ENCODE data around the gene NANP.

Gene NANP

GRCh38 chr20:25576783-25577530 is 46.9 kb downstream of the NANP start:
- Histone ChIP-seq H3K36me3 (ENCODE audit: control insufficient read depth, insufficient read depth, low read length) (no peaks in the 10 kb centered on the region), H3K9ac (ENCODE audit: low read length) (no peak overlapping the region), H3K27ac (ENCODE audit: low read depth, low read length) (no peak overlapping the region), H3K4me3 (ENCODE audit: low read length) (no peak overlapping the region), H3K27me3 (ENCODE audit: control insufficient read depth, insufficient read depth, low read length) (no peaks in the 10 kb centered on the region), H3K4me1 (ENCODE audit: control insufficient read depth, insufficient read depth, low read length) (no peaks in the 10 kb centered on the region)

- H3K27ac ChIP-seq (ENCODE audit: low read depth, low read length), result no peak overlapping the region
- H3K4me3 ChIP-seq (ENCODE audit: low read length), result no peak overlapping the region
- H3K27me3 ChIP-seq (ENCODE audit: control insufficient read depth, insufficient read depth, low read length), result no peaks in the 10 kb centered on the region
- H3K36me3 ChIP-seq (ENCODE audit: control insufficient read depth, insufficient read depth, low read length), result no peaks in the 10 kb centered on the region
- no peaks in the 10 kb centered on the region for H3K4me1 ChIP-seq (ENCODE audit: control insufficient read depth, insufficient read depth, low read length)
- H3K9ac ChIP-seq (ENCODE audit: low read length), result no peak overlapping the region
Observed at GRCh38 chr20:25574411-25574810, 49.4 kb downstream of the NANP start.

GRCh38 chr20:25573288-25574251 is 50.2 kb downstream of the NANP start:
- Histone ChIP-seq H3K4me1 (ENCODE audit: control insufficient read depth, insufficient read depth, low read length) (no peaks in the 10 kb centered on the region), H3K36me3 (ENCODE audit: control insufficient read depth, insufficient read depth, low read length) (no peaks in the 10 kb centered on the region), H3K9ac (ENCODE audit: low read length) (no peak overlapping the region), H3K27ac (ENCODE audit: low read depth, low read length) (no peak overlapping the region), H3K27me3 (ENCODE audit: control insufficient read depth, insufficient read depth, low read length) (no peaks in the 10 kb centered on the region), H3K4me3 (ENCODE audit: low read length) (no peak overlapping the region)

- Histone ChIP-seq H3K36me3 (ENCODE audit: control insufficient read depth, insufficient read depth, low read length) (no peaks in the 10 kb centered on the region), H3K27ac (ENCODE audit: low read depth, low read length) (no peak overlapping the region), H3K27me3 (ENCODE audit: control insufficient read depth, insufficient read depth, low read length) (no peaks in the 10 kb centered on the region), H3K4me3 (ENCODE audit: low read length) (no peak overlapping the region), H3K9ac (ENCODE audit: low read length) (no peak overlapping the region), H3K4me1 (ENCODE audit: control insufficient read depth, insufficient read depth, low read length) (no peaks in the 10 kb centered on the region)
Observed at GRCh38 chr20:25571817-25572216, 52.0 kb downstream of the NANP start.

- H3K4me3 ChIP-seq (ENCODE audit: low read length), result no peak overlapping the region
Observed at GRCh38 chr20:25571240-25571639, 52.6 kb downstream of the NANP start.

GRCh38 chr20:25570148-25570530 is 53.7 kb downstream of the NANP start:
- H3K9ac ChIP-seq (ENCODE audit: low read length), result no peak overlapping the region
- H3K36me3 ChIP-seq (ENCODE audit: control insufficient read depth, insufficient read depth, low read length), result no peaks in the 10 kb centered on the region
- H3K4me3 ChIP-seq (ENCODE audit: low read length), result no peak overlapping the region
- no peaks in the 10 kb centered on the region for H3K27me3 ChIP-seq (ENCODE audit: control insufficient read depth, insufficient read depth, low read length)
- no peaks in the 10 kb centered on the region for H3K4me1 ChIP-seq (ENCODE audit: control insufficient read depth, insufficient read depth, low read length)
- H3K27ac ChIP-seq (ENCODE audit: low read depth, low read length), result no peak overlapping the region

More at GRCh38 chr20:25571240-25571639, 52.6 kb downstream of the NANP start:
- no peaks in the 10 kb centered on the region for H3K36me3 ChIP-seq (ENCODE audit: control insufficient read depth, insufficient read depth, low read length)
- H3K27me3 ChIP-seq (ENCODE audit: control insufficient read depth, insufficient read depth, low read length), result no peaks in the 10 kb centered on the region
- H3K4me1 ChIP-seq (ENCODE audit: control insufficient read depth, insufficient read depth, low read length), result no peaks in the 10 kb centered on the region
- H3K9ac ChIP-seq (ENCODE audit: low read length), result no peak overlapping the region
- no peak overlapping the region for H3K27ac ChIP-seq (ENCODE audit: low read depth, low read length)

GRCh38 chr20:25567286-25567685 is 56.5 kb downstream of the NANP start:
- Histone ChIP-seq H3K36me3 (ENCODE audit: control insufficient read depth, insufficient read depth, low read length) (no peaks in the 10 kb centered on the region), H3K4me3 (ENCODE audit: low read length) (no peak overlapping the region)

GRCh38 chr20:25566821-25567220 is 57.0 kb downstream of the NANP start:
- H3K36me3 ChIP-seq (ENCODE audit: control insufficient read depth, insufficient read depth, low read length), result no peaks in the 10 kb centered on the region
- H3K27me3 ChIP-seq (ENCODE audit: control insufficient read depth, insufficient read depth, low read length), result no peaks in the 10 kb centered on the region
- no peak overlapping the region for H3K4me3 ChIP-seq (ENCODE audit: low read length)
- H3K27ac ChIP-seq (ENCODE audit: low read depth, low read length), result no peak overlapping the region
- no peak overlapping the region for H3K9ac ChIP-seq (ENCODE audit: low read length)
- no peaks in the 10 kb centered on the region for H3K4me1 ChIP-seq (ENCODE audit: control insufficient read depth, insufficient read depth, low read length)

More at GRCh38 chr20:25567286-25567685, 56.5 kb downstream of the NANP start:
- no peaks in the 10 kb centered on the region for H3K4me1 ChIP-seq (ENCODE audit: control insufficient read depth, insufficient read depth, low read length)
- H3K9ac ChIP-seq (ENCODE audit: low read length), result no peak overlapping the region
- H3K27me3 ChIP-seq (ENCODE audit: control insufficient read depth, insufficient read depth, low read length), result no peaks in the 10 kb centered on the region
- H3K27ac ChIP-seq (ENCODE audit: low read depth, low read length), result no peak overlapping the region

GRCh38 chr20:25565578-25566157 is 58.1 kb downstream of the NANP start:
- Histone ChIP-seq H3K27me3 (ENCODE audit: control insufficient read depth, insufficient read depth, low read length) (no peaks in the 10 kb centered on the region), H3K9ac (ENCODE audit: low read length) (no peak overlapping the region), H3K36me3 (ENCODE audit: control insufficient read depth, insufficient read depth, low read length) (no peaks in the 10 kb centered on the region), H3K4me1 (ENCODE audit: control insufficient read depth, insufficient read depth, low read length) (no peaks in the 10 kb centered on the region), H3K4me3 (ENCODE audit: low read length) (no peak overlapping the region), H3K27ac (ENCODE audit: low read depth, low read length) (no peak overlapping the region)

- Histone ChIP-seq H3K27me3 (ENCODE audit: control insufficient read depth, insufficient read depth, low read length) (no peaks in the 10 kb centered on the region), H3K4me3 (ENCODE audit: low read length) (no peak overlapping the region), H3K36me3 (ENCODE audit: control insufficient read depth, insufficient read depth, low read length) (no peaks in the 10 kb centered on the region), H3K9ac (ENCODE audit: low read length) (no peak overlapping the region), H3K27ac (ENCODE audit: low read depth, low read length) (no peak overlapping the region), H3K4me1 (ENCODE audit: control insufficient read depth, insufficient read depth, low read length) (no peaks in the 10 kb centered on the region)
Observed at GRCh38 chr20:25563876-25564275, 59.9 kb downstream of the NANP start.

- Histone ChIP-seq H3K4me1 (ENCODE audit: control insufficient read depth, insufficient read depth, low read length) (no peaks in the 10 kb centered on the region), H3K36me3 (ENCODE audit: control insufficient read depth, insufficient read depth, low read length) (no peaks in the 10 kb centered on the region), H3K4me3 (ENCODE audit: low read length) (no peak overlapping the region), H3K27me3 (ENCODE audit: control insufficient read depth, insufficient read depth, low read length) (no peaks in the 10 kb centered on the region), H3K9ac (ENCODE audit: low read length) (no peak overlapping the region), H3K27ac (ENCODE audit: low read depth, low read length) (no peak overlapping the region)
Observed at GRCh38 chr20:25563362-25563761, 60.5 kb downstream of the NANP start.

All from rectal smooth muscle tissue (tissue), 1 donor.